HG03442 (cell line): ENCODE measurements around the gene RND2.

Source experiments
- ATAC-seq: cut with Tn5 transposase; IDR thresholded peaks from one replicate; pipeline ENCODE4 v1.9.1; 2021; ENCODE audit warnings: mild to moderate bottlenecking, moderate library complexity; ENCODE audit not compliant: unreplicated experiment

Gene RND2

GRCh38 chr17:43003542-43004172, 21.4 kb upstream of the RND2 start:
- no peak for ATAC-seq

DNA sequence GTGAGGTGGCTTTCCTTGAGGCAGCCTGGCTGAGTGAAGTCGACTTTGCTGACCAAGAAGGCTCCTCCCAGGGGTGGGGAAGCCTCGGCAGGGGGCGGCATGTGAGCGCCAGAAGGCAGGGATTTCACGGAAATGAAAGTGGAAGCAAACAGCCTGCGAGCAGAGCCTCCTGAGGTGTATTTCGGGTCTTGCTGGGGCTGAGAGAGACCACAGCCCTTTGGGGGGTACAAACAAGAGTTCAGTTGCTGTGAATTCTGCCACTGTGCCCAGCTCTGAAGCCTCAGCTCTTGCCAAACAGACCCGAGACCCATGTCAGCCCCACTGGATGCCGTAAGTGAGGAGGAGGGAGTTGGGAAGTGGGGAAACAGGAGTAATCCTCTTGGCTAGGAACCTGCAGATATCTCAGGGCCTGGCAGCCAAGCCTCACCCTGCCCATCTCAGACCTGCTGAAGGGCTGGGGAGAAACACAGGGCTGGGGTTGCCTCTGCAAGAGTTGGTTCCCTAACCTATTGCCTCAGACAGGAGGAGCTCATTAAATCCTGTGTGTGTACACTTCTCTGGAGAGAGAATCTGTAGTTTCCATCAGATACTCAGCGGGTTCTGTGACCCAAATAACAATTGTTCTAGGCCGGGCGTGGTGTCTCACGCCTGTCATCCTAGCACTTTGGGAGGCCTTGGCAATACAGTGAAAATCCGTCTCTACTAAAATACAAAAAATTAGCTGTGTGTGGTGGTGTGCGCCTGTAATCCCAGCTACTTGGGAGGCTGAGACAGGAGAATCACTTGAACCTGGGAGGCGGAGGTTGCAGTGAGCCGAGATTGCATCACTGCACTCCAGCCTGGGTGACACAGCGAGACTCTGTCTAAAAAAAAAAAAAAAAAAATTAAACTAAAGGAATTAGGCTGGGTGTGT, 18.1 kb upstream of the RND2 start, which contains the start of gene IFI35:
Gene IFI35, plus strand, starts transcription at position 146 of the 913 bp plus-strand sequence. Its CDS starts 164 bp downstream, at position 310.
- peak; percentile 60 for ATAC-seq

DNA sequence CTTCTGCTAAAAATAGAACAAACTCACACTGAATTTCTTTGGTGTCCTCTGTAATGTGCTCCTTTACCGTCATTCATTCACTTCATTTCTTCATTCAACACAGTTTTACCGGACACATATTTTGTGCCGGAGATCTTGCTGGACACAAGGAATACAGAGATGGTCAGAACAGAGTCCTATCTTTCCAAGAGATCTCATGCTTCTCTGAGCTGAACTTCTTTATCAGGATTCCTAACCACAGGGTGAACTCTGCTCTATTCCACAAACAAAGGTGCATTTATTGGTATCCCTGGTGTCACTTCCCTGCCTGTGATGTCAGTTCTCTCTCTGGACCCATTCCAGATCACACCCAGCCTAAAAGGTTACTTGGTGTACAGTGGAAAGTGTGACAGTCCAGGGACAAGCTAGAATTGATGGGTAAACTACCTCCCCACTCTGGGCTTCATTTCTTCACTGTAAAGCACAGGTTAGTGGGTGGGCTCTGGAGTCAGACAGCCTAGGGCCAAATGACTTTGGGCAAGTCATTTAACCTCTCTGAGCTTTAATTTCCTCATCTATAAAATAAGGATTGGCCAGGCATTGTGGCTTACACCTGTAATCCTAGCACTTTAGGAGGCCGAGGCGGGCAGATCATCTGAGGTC, 14.2 kb upstream of the RND2 start:
- no peak for ATAC-seq

- no peak for ATAC-seq
Observed at GRCh38 chr17:43011728-43012472, 13.1 kb upstream of the RND2 start.

GRCh38 chr17:43013296-43013695, 11.7 kb upstream of the RND2 start:
- ATAC-seq: no peak

DNA sequence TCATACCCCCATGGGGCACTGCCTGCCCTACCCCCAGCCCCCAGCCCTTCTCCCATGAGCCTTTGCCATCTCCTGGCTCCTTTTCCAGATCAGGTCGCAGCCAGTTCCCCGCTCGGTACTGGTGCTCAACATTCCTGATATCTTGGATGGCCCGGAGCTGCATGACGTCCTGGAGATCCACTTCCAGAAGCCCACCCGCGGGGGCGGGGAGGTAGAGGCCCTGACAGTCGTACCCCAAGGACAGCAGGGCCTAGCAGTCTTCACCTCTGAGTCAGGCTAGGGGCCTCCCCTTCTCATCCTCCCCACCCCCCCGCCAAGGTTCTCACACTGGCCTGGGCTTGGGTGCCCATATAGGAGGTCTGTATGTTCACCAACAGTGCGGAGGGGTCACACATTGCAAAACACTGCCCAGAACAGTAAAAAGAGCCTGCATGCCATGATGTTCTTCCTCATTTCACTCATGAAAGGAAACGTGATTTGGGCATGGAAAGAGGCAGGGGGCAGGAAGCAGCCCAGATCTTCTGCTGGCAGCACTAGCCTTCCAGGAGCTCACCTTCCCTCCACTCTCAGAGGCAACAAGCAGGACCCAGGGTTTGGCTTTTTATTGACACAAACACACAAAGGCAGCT, 10.9 kb upstream of the RND2 start:
- no peak for ATAC-seq

DNA sequence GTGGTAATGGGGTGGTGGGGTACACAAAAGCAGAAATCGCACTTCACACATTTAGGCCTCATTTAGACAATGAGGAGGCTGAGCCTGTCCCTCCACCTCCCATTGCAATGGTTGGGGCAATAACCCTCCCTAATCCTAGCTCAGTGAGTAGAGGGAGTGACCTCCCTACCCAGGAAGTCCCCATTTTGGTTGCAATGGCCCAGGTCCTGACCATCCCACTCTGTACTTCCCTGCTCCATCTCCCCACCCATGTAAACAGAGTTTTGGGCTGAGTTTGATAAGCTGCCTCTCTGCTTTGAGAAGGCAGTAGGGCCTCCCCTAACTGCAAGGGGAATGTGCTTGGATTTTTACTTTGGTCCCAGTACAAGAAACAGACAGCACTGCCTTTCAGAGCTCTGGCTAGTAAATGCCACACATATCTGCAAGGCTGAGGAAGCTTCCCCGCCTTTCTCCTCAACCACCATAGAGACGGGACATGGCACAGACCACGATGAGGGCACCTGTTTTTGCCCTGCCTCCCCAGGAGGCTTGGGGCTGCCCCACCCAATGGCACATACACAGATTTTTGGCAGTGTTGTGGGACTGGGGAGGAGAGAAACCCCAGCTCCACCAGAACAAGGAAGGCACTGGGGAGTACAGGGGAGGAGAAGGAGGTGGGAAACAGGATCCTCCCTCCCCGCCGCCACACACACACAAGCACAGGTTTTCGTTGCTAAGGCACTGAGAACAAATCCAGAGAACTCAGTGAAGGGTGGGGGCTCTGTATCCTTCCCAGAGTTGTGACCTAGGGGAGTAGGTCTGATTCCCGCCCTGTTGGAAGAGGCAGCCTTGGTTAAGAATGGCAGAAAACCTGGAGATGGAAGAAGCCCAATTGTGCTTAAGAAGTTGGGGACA, 10.1 kb upstream of the RND2 start:
- ATAC-seq: no peak

GRCh38 chr17:43015579-43015978, 9.5 kb upstream of the RND2 start:
- no peak for ATAC-seq

- no peak for ATAC-seq
Observed at GRCh38 chr17:43016216-43016615, 8.8 kb upstream of the RND2 start.

GRCh38 chr17:43018008-43018853, 6.8 kb upstream of the RND2 start:
- no peak for ATAC-seq

GRCh38 chr17:43018932-43019331, 6.1 kb upstream of the RND2 start:
- ATAC-seq: no peak

- ATAC-seq: no peak
Observed at GRCh38 chr17:43019418-43019817, 5.6 kb upstream of the RND2 start.

- ATAC-seq: no peak
Observed at GRCh38 chr17:43020030-43020621, 4.9 kb upstream of the RND2 start.

DNA sequence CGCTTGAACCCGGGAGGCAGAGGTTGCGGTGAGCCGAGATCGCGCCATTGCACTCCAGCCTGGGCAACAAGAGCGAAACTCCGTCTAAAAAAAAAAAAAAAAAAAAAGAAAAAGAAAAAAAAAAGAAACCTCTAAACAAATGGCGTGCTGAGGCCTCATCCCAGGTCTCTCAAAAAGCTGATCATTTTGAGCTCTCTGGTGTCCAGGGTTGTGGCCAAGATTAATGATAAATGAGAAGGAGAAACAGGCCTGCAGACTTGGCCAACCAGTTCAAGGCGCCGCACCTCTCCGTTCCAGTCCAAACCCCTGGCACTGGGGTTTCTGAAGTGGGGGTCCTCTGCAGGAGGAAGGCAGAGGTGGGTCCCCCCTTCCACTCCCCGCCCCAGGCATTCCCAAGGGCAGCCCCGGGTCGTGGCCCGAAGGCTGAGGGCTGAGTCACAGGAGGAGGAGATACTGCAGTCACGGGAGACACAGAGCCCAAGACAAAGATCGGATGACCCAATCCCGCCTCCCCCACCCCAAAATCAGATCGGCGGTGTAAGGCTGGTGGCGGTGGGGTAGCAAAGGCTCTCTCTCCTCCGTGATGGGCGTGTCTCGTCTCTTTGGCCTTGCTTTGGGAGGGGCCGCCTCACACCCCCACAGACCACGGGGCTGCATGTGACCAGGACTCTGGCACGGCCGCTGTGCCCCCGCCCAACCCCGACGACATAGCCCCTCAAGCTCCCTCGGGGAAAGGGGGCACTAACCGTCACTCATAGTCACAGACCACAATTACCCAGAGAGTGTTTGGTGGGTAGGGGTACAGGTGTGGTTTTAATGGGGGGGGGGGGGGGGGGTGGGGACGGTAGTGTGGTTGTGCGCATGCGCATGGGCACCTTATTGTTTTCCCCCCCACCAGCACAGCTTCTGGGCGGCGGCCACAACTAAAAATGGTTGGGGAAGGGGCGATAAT, 4.0 kb upstream of the RND2 start:
- no peak for ATAC-seq

DNA sequence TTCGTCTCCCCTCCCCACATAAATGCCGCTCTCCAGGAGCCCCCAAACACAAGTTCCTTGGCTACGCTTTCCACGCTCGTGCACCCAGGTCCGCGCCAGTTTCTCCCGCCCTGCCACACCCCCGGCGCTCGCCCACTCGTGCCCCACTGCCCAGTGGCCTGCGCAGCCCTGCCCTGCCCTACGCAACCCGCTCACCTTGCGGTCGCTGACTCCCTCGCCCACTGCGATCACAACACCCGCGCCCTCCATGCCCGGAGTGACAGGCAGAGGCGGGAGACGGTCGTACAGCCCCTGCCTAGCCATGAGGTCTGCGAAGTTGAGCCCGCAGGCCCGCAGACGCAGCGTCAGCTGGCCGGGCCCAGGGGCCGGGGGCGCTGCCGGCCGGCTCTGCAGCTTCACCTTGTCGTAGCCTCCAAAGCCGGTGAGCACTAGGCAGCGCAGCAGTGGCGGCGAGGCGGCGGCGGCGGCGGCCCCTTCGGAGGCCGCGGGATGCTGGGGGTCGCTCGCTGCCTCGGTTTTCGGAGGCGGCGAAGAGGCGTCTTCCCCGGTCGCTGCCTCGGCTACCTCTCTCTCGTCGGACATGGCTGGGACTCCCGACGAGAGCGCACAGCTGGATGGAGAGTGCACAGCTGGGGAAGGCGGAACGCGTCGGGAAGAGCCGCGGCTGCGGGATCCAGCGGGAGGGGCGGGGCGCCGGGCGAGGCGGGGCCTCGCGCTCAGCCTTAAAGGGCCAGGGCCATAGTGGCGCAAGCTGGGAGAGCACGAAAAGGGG, 3.1 kb upstream of the RND2 start, which contains the start of gene VAT1:
Gene VAT1, minus strand, starts transcription at position 645 of the 772 bp plus-strand sequence. Its CDS starts 63 bp downstream, at position 582.
- no peak for ATAC-seq

GRCh38 chr17:43025290-43025657, 243 bp downstream of the RND2 start:
- no peak for ATAC-seq
